Glutamatergic neuron (in vitro differentiated cells): Measurements from ENCODE around the gene DNASE2B. TPM values are rescaled to one million over a fixed set of nuclear protein-coding genes. Genes with fewer than 3 reads are reported as not detected.

Experiments used
- DNase-seq: peaks from one replicate; pipeline ENCODE4 v3.0.0; 2022
- H3K27ac Mint-ChIP-seq: one replicate; pipeline ENCODE4 v1.8.0; 2020; ENCODE audit warnings: mild to moderate bottlenecking, mixed read lengths, inconsistent platforms; ENCODE audit not compliant: unreplicated experiment
- H3K27me3 Mint-ChIP-seq: one replicate; pipeline ENCODE4 v1.8.0; 2020; ENCODE audit warnings: mild to moderate bottlenecking, moderate library complexity, mixed read lengths, inconsistent platforms; ENCODE audit not compliant: unreplicated experiment
- H3K36me3 Mint-ChIP-seq: one replicate; pipeline ENCODE4 v1.8.0; 2020; ENCODE audit warnings: mild to moderate bottlenecking, mixed read lengths, inconsistent platforms; ENCODE audit not compliant: unreplicated experiment
- H3K4me1 Mint-ChIP-seq: one replicate; pipeline ENCODE4 v1.8.0; 2020; ENCODE audit warnings: mild to moderate bottlenecking, low read depth, mixed read lengths, inconsistent platforms; ENCODE audit not compliant: unreplicated experiment
- H3K4me3 Mint-ChIP-seq: one replicate; pipeline ENCODE4 v1.8.0; 2020; ENCODE audit warnings: mild to moderate bottlenecking, mixed read lengths, inconsistent platforms; ENCODE audit not compliant: unreplicated experiment
- H3K9me3 Mint-ChIP-seq: one replicate; pipeline ENCODE4 v1.8.0; 2020; ENCODE audit warnings: mild to moderate bottlenecking, moderate library complexity, mixed read lengths, inconsistent platforms; ENCODE audit not compliant: unreplicated experiment
- CTCF ChIP-seq: fragments of 200-600 bp; sonication (generic); IDR thresholded peaks from one replicate; pipeline ENCODE4 v1.5.0; 2021; ENCODE audit not compliant: partially characterized antibody, unreplicated experiment
- total RNA-seq: library from RNA; stranded (reverse); fragmentation: NEBNext Ultra II Directional; extraction: Animal tissue kit (Norgen Biotek cat#: 25700); gene quantifications from one replicate; pipeline ENCODE4 v1.2.1, GENCODE V29; 2021; ENCODE audit not compliant: unreplicated experiment

DNASE2B gene
- total RNA-seq, 1 donor from 2014 or later: not detected

DNA sequence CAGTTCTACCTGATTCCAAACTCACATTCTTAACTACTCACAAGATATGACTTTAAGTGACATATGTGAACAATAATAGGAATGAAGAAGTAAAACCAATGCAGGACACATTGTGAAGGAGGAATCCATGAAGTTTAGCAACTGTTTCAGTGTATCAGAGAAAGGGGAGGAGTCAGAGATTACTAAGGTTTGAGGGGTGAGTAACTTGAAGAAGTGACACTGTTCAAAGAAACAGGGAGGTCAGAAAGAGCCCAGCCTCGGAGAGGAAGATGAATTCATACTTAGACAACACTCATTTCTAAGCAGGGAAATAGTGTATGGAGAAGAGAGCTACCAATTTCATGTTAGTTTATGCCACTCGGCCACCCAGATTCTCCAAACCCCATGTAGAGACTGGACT is 52.6 kb downstream of the DNASE2B start:
- Mint-ChIP-seq H3K36me3 (no peaks in the 10 kb centered on the region), H3K27ac (no peak overlapping the region), H3K4me3 (no peak overlapping the region), H3K4me1 (no peaks in the 10 kb centered on the region), H3K27me3 (no peaks in the 10 kb centered on the region), H3K9me3 (no peaks in the 10 kb centered on the region)
- DNase-seq: no peak
- no peak for TF ChIP-seq CTCF

GRCh38 chr1:84452436-84452835 is 54.2 kb downstream of the DNASE2B start:
- no peak for TF ChIP-seq CTCF
- H3K4me3 Mint-ChIP-seq: no peak overlapping the region

GRCh38 chr1:84462118-84462517 is 63.8 kb downstream of the DNASE2B start:
- TF ChIP-seq CTCF: no peak
- no peaks in the 10 kb centered on the region for H3K9me3 Mint-ChIP-seq
- peaks cover 3% of the 10 kb centered on the region for H3K27me3 Mint-ChIP-seq

More at GRCh38 chr1:84452436-84452835, 54.2 kb downstream of the DNASE2B start:
- Mint-ChIP-seq H3K4me1 (no peaks in the 10 kb centered on the region), H3K9me3 (no peaks in the 10 kb centered on the region), H3K36me3 (no peaks in the 10 kb centered on the region), H3K27ac (no peak overlapping the region), H3K27me3 (no peaks in the 10 kb centered on the region)
- no peak for DNase-seq

More at GRCh38 chr1:84462118-84462517, 63.8 kb downstream of the DNASE2B start:
- no peak overlapping the region for H3K27ac Mint-ChIP-seq
- H3K4me3 Mint-ChIP-seq: no peak overlapping the region
- no peaks in the 10 kb centered on the region for H3K4me1 Mint-ChIP-seq
- no peak for DNase-seq
- no peaks in the 10 kb centered on the region for H3K36me3 Mint-ChIP-seq

Other genes with a start within 250 kb of the DNASE2B start
- gene SAMD13, start 96.8 kb upstream of the DNASE2B start, total RNA-seq: not detected
- gene RPF1, start 80.8 kb downstream of the DNASE2B start, total RNA-seq: 27.6 TPM
- 1.3 TPM for gene SPATA1, start 107.9 kb downstream of the DNASE2B start, total RNA-seq
- 101 TPM for gene GNG5, start 108.1 kb downstream of the DNASE2B start, total RNA-seq
- gene CTBS, start 176.0 kb downstream of the DNASE2B start, total RNA-seq: 2.0 TPM